ENCODE measurements around the gene ABCC8. TPM values are rescaled to one million over a fixed set of nuclear protein-coding genes. Genes with fewer than 3 reads are reported as not detected.

The ABCC8 gene
- total RNA-seq, 1 experiment from 2014 or later: not detected

DNA sequence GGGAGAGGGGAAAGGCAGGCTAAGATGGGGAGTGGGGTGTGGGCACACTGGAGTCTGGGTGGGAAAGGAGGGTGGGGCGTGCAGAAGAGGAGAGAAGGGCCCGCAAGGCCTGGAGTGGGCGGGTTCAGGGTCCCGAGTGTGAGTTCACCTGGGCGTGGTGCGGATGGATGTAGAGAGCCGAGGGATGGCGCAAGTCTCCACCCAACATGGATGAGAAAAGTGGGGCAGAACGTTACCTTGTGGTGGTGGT, 364 bp upstream of the ABCC8 start:
- Histone ChIP-seq H3K4me3 (ENCODE audit: low read depth, low read length, poor library complexity, severe bottlenecking) (no peak overlapping the region), H3K36me3 (ENCODE audit: insufficient read depth, low read length, poor library complexity, severe bottlenecking) (no peaks in the 10 kb centered on the region), H3K27ac (ENCODE audit: low read depth, low read length, poor library complexity, severe bottlenecking) (no peak overlapping the region), H3K4me1 (ENCODE audit: insufficient read depth, low read length, poor library complexity, severe bottlenecking) (no peaks in the 10 kb centered on the region), H3K9me3 (ENCODE audit: low read depth, low read length, poor library complexity, severe bottlenecking) (no peaks in the 10 kb centered on the region), H3K27me3 (replicated peaks; ENCODE audit: insufficient read depth, low read depth, low read length, poor library complexity) (peaks cover 69% of the 10 kb centered on the region)
- POLR2A ChIA-PET (ENCODE audit: low non-redundant PET): no interaction called here
- TF ChIP-seq, protein P1, sequence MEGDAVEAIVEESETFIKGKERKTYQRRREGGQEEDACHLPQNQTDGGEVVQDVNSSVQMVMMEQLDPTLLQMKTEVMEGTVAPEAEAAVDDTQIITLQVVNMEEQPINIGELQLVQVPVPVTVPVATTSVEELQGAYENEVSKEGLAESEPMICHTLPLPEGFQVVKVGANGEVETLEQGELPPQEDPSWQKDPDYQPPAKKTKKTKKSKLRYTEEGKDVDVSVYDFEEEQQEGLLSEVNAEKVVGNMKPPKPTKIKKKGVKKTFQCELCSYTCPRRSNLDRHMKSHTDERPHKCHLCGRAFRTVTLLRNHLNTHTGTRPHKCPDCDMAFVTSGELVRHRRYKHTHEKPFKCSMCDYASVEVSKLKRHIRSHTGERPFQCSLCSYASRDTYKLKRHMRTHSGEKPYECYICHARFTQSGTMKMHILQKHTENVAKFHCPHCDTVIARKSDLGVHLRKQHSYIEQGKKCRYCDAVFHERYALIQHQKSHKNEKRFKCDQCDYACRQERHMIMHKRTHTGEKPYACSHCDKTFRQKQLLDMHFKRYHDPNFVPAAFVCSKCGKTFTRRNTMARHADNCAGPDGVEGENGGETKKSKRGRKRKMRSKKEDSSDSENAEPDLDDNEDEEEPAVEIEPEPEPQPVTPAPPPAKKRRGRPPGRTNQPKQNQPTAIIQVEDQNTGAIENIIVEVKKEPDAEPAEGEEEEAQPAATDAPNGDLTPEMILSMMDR (conservative IDR thresholded peaks at IDR 0.05; ENCODE audit: low read depth, low read length): no peak
- TF ChIP-seq EZH2 (IDR thresholded peaks at IDR 0.05; ENCODE audit: borderline replicate concordance, low read depth, low read length, poor library complexity, severe bottlenecking): no peak
- BruUV-seq (replicated peaks): no TSS peak
- DNase-seq (ENCODE audit: low spot score): no peak
- intact Hi-C loops (cut with micrococcal nuclease; ENCODE audit: unreplicated experiment): no loop called here
- CTCF ChIA-PET: no interaction called here

DNA sequence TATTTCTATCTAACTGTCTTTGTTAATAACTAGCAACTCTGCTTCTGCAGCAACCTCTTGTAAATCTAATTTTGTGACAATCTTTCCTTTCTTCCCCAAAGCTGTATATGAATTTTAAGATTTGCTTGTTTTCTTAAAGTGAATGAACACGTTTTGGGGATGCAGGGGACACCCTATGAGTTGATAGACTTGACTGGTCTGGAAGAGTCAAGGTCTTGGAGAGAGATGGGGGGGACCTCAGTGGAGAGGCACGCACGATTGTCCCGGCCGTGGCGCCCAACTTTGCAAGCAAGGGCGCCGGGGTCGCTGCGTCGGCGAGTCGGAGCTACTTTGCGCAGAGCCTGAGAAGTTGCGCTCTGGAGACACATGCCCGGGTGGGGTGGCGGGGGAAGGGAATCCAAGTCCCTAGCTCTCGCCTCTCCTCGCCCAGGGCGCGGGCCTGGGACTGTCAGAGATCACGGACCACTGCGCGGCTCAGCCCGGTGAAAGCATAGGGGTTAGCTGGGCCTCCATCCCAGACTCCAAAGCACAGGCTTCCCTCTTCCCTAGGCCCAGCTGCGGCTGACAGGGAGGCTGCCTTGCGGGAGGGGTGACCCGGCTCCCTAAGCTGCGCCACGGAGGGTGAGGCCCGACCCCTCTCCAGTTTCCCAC, 854 bp downstream of the ABCC8 start:
- no peak for DNase-seq (ENCODE audit: low spot score)
- H3K4me3 ChIP-seq (ENCODE audit: low read depth, low read length, poor library complexity, severe bottlenecking): peak overlapping the region; percentile 17
- no peak overlapping the region for H3K27ac ChIP-seq (ENCODE audit: low read depth, low read length, poor library complexity, severe bottlenecking)
- POLR2A ChIA-PET (ENCODE audit: low non-redundant PET): no interaction called here
- H3K36me3 ChIP-seq (ENCODE audit: insufficient read depth, low read length, poor library complexity, severe bottlenecking): no peaks in the 10 kb centered on the region
- CTCF ChIA-PET: interaction anchor here (0.6 kb wide), 1 partner anchor 93 kb away, joined by 4 read pairs; no protein-coding TSS in a partner anchor
- intact Hi-C loops (cut with micrococcal nuclease; ENCODE audit: unreplicated experiment): no loop called here
- H3K4me1 ChIP-seq (ENCODE audit: insufficient read depth, low read length, poor library complexity, severe bottlenecking): no peaks in the 10 kb centered on the region
- H3K27me3 ChIP-seq (replicated peaks; ENCODE audit: insufficient read depth, low read depth, low read length, poor library complexity): peaks cover 73% of the 10 kb centered on the region
- TF ChIP-seq EZH2 (IDR thresholded peaks at IDR 0.05; ENCODE audit: borderline replicate concordance, low read depth, low read length, poor library complexity, severe bottlenecking): no peak
- TF ChIP-seq, protein P1 (conservative IDR thresholded peaks at IDR 0.05; ENCODE audit: low read depth, low read length): no peak
- no TSS peak for BruUV-seq (replicated peaks)
- H3K9me3 ChIP-seq (ENCODE audit: low read depth, low read length, poor library complexity, severe bottlenecking): no peaks in the 10 kb centered on the region

DNA sequence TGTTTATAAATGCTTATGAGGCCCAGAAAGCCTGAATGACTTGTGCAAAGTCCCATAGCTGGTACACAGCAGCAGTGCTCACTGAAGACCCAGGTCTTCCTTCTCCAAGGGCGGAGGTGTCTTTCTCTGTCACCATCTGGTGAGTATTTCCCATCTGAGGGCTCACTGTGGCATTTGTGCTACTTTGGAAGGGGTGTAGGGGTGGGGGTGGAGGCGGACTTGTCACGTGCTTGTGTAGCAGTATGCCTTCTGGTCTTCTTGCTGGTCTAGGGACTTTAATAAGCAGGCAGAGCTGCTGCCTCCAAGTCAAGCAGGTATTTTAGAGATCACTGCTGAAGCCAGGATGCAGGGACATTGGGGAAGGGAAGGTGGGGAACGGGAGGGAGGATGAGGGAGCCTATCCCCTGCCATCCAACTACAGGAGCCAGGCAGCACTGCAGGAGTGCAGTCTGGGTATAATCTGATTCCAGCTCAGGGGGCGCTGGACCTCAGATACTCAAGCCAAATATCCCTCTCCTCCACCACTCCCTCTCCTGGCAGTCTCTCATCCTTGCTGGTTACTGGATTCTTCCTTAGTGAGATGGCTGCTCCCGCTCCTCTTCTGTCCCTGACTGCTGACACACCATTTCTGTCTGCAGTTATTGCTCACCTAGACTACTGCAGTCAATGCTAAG, 3.4 kb downstream of the ABCC8 start:
- intact Hi-C loops (cut with micrococcal nuclease; ENCODE audit: unreplicated experiment): no loop called here
- POLR2A ChIA-PET (ENCODE audit: low non-redundant PET): no interaction called here
- peak; percentile 8 for DNase-seq (ENCODE audit: low spot score)

More for the DNA sequence above, 3.4 kb downstream of the ABCC8 start:
- no peaks in the 10 kb centered on the region for H3K9me3 ChIP-seq (ENCODE audit: low read depth, low read length, poor library complexity, severe bottlenecking)
- TF ChIP-seq EZH2 (IDR thresholded peaks at IDR 0.05; ENCODE audit: borderline replicate concordance, low read depth, low read length, poor library complexity, severe bottlenecking): no peak
- TF ChIP-seq, protein P1 (conservative IDR thresholded peaks at IDR 0.05; ENCODE audit: low read depth, low read length): no peak
- BruUV-seq (replicated peaks): no TSS peak
- H3K36me3 ChIP-seq (ENCODE audit: insufficient read depth, low read length, poor library complexity, severe bottlenecking): no peaks in the 10 kb centered on the region
- H3K4me3 ChIP-seq (ENCODE audit: low read depth, low read length, poor library complexity, severe bottlenecking): no peak overlapping the region
- no peaks in the 10 kb centered on the region for H3K4me1 ChIP-seq (ENCODE audit: insufficient read depth, low read length, poor library complexity, severe bottlenecking)
- no peak overlapping the region for H3K27ac ChIP-seq (ENCODE audit: low read depth, low read length, poor library complexity, severe bottlenecking)
- H3K27me3 ChIP-seq (replicated peaks; ENCODE audit: insufficient read depth, low read depth, low read length, poor library complexity): peaks cover 63% of the 10 kb centered on the region
- CTCF ChIA-PET: no interaction called here
